NCI-H1694 (cell line): ENCODE measurements around the gene ZNF488.

Source experiments
- DNase-seq: peaks from one replicate; lab custom pipeline; 2025; lab: John Stamatoyannopoulos, UW

Gene ZNF488

GRCh38 chr10:47381427-47382379, 2.4 kb downstream of the ZNF488 start:
- DNase-seq = no peak

GRCh38 chr10:47381103-47381395, 3.0 kb downstream of the ZNF488 start:
- DNase-seq = no peak

- DNase-seq = no peak
Measured at GRCh38 chr10:47380341-47381102, 3.6 kb downstream of the ZNF488 start.

- no peak for DNase-seq
Measured at GRCh38 chr10:47379901-47380300, 4.2 kb downstream of the ZNF488 start.

- DNase-seq = no peak
Measured at GRCh38 chr10:47379445-47379785, 4.7 kb downstream of the ZNF488 start.

GRCh38 chr10:47378606-47379444, 5.3 kb downstream of the ZNF488 start:
- DNase-seq = no peak

GRCh38 chr10:47378183-47378510, 5.9 kb downstream of the ZNF488 start:
- no peak for DNase-seq

GRCh38 chr10:47376522-47377220, 7.4 kb downstream of the ZNF488 start:
- no peak for DNase-seq

- no peak for DNase-seq
Measured at GRCh38 chr10:47374611-47375536, 9.2 kb downstream of the ZNF488 start.

- DNase-seq = no peak
Measured at GRCh38 chr10:47372726-47373125, 11.4 kb downstream of the ZNF488 start.

- no peak for DNase-seq
Measured at GRCh38 chr10:47371629-47372485, 12.2 kb downstream of the ZNF488 start.

- DNase-seq = no peak
Measured at GRCh38 chr10:47370878-47371277, 13.2 kb downstream of the ZNF488 start.

- no peak for DNase-seq
Measured at GRCh38 chr10:47370015-47370767, 13.9 kb downstream of the ZNF488 start.

- DNase-seq = no peak
Measured at GRCh38 chr10:47369251-47369894, 14.7 kb downstream of the ZNF488 start.

- no peak for DNase-seq
Measured at GRCh38 chr10:47368431-47369180, 15.5 kb downstream of the ZNF488 start.

GRCh38 chr10:47367646-47368045, 16.4 kb downstream of the ZNF488 start:
- no peak for DNase-seq

- DNase-seq = no peak
Measured at GRCh38 chr10:47366731-47367460, 17.2 kb downstream of the ZNF488 start.
